Uterus (tissue), 2 donors: ENCODE results near the gene ERG.

ENCODE experiments used
- POLR2A ChIP-seq, 2 donors: fragments of 450-650 bp; IDR thresholded peaks; one replicate each; pipeline ENCODE4 v1.6.1; 2016; ENCODE audit warnings: antibody characterized with exemption in 2 of 2, mild to moderate bottlenecking in 1 of 2, moderate library complexity in 1 of 2
- TF ChIP-seq, protein P1 (sequence below), 4 experiments: fragments of 200-600 bp in 2 of 4; fragments of 450-650 bp in 2 of 4; sonication (generic) in 2 of 4; IDR thresholded peaks; one replicate each; pipeline ENCODE4 v1.5.1; 2016 to 2019; ENCODE audit warnings: antibody characterized with exemption in 4 of 4, mild to moderate bottlenecking in 2 of 4, moderate library complexity in 1 of 4

- TF ChIP-seq, protein P1, sequence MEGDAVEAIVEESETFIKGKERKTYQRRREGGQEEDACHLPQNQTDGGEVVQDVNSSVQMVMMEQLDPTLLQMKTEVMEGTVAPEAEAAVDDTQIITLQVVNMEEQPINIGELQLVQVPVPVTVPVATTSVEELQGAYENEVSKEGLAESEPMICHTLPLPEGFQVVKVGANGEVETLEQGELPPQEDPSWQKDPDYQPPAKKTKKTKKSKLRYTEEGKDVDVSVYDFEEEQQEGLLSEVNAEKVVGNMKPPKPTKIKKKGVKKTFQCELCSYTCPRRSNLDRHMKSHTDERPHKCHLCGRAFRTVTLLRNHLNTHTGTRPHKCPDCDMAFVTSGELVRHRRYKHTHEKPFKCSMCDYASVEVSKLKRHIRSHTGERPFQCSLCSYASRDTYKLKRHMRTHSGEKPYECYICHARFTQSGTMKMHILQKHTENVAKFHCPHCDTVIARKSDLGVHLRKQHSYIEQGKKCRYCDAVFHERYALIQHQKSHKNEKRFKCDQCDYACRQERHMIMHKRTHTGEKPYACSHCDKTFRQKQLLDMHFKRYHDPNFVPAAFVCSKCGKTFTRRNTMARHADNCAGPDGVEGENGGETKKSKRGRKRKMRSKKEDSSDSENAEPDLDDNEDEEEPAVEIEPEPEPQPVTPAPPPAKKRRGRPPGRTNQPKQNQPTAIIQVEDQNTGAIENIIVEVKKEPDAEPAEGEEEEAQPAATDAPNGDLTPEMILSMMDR (IDR thresholded peaks at IDR 0.05), result no peak
- TF ChIP-seq POLR2A (IDR thresholded peaks at IDR 0.05), result no peak
Measured at GRCh38 chr21:38349977-38350376, 148.3 kb downstream of the ERG start.
